K562 (cell line): ENCODE results near the gene ATP2B1. TPM values are rescaled to one million over a fixed set of nuclear protein-coding genes. Genes with fewer than 3 reads are reported as not detected.

Experiments
- ATAC-seq: fragments of 200-7000 bp; cut with Tn5 transposase; 3 replicates; pipeline ENCODE4 v1.9.1; 2020; ENCODE audit warnings: moderate library complexity
- BruUV-seq: library from RNA; stranded (reverse); fragments of 400-500 nt; replicated peaks from 2 replicates; lab custom pipeline; 2021; lab: Mats Ljungman, UMichigan
- CTCF ChIA-PET: fragments of 300-600 bp; formaldehyde crosslinking; extraction: SDS; loops from one replicate; lab custom pipeline; 2021; ENCODE audit warnings: low intra/inter-chr PET ratio; lab: Yijun Ruan, JAX
- POLR2A ChIA-PET: fragments of 300-600, 350-650 bp; sonication (Branson Sonifier 250); formaldehyde crosslinking; extraction: SDS; loops from one replicate; lab custom pipeline; 2021; ENCODE audit warnings: antibody characterized with exemption, inconsistent platforms; lab: Yijun Ruan, JAX
- DNase-seq, 4 experiments: peaks; one replicate each; pipeline versions ENCODE4 v3.0.0 to v3.0.0-alpha.2; 2011 to 2018; ENCODE audit warnings: low spot score in 3 of 4, mixed read lengths in 3 of 4; ENCODE audit errors: extremely low read depth in 1 of 4
- FAIRE-seq: peaks from 2 replicates; lab custom pipeline; 2011; peaks lifted over from hg19 to GRCh38; lab: Jason Lieb, UNC
- H2AFZ ChIP-seq: 2 replicates; pipeline ENCODE4 v1.6.0; 2011; ENCODE audit warnings: low read depth, low read length, control low read depth, inconsistent platforms
- H3K27ac ChIP-seq: fragments of 200-600 bp; 3 replicates; pipeline ENCODE4 v1.8.0; 2011; ENCODE audit warnings: low read depth, mild to moderate bottlenecking, control low read depth, inconsistent platforms, low read length, moderate library complexity, mixed read lengths; ENCODE audit errors: extremely low read depth
- H3K27me3 ChIP-seq, 2 experiments: fragments of 300-600 bp in 1 of 2; 2 replicates in 1 of 2; 3 replicates in 1 of 2; pipeline versions ENCODE4 v1.6.0 to v1.8.0; 2011; ENCODE audit warnings: inconsistent platforms in 2 of 2, low read length in 2 of 2, mild to moderate bottlenecking in 1 of 2, mixed read lengths in 1 of 2, moderate library complexity in 1 of 2; ENCODE audit not compliant: control insufficient read depth in 2 of 2, insufficient read depth in 2 of 2
- H3K36me3 ChIP-seq: fragments of 300-600 bp; 3 replicates; pipeline ENCODE4 v1.8.0; 2011; ENCODE audit warnings: mild to moderate bottlenecking, low read length, inconsistent platforms; ENCODE audit not compliant: control insufficient read depth, insufficient read depth
- H3K4me1 ChIP-seq, 2 experiments: fragments of 200-600 bp in 1 of 2; replicated peaks in 1 of 2; 2 replicates in 1 of 2; 3 replicates in 1 of 2; pipeline versions ENCODE4 v1.5.1 to v1.8.0; 2011; ENCODE audit warnings: inconsistent platforms in 2 of 2, low read length in 2 of 2, mild to moderate bottlenecking in 1 of 2, mixed read lengths in 1 of 2, moderate library complexity in 1 of 2; ENCODE audit not compliant: control insufficient read depth in 2 of 2, insufficient read depth in 2 of 2
- H3K4me2 ChIP-seq: 2 replicates; pipeline ENCODE4 v1.6.1; 2011; ENCODE audit warnings: low read length, control low read depth, inconsistent platforms, mixed read lengths; ENCODE audit not compliant: insufficient read depth
- H3K4me3 ChIP-seq: fragments of 200-600 bp; sonication (generic), shearing (Covaris generic); 2 replicates; pipeline ENCODE4 v1.5.1; 2016; ENCODE audit warnings: control low read depth, inconsistent platforms
- H3K79me2 ChIP-seq: fragments of 200-600 bp; 3 replicates; pipeline ENCODE4 v1.8.0; 2011; ENCODE audit warnings: low read length, inconsistent platforms; ENCODE audit not compliant: control insufficient read depth, insufficient read depth
- H3K9ac ChIP-seq, 2 experiments: 2 replicates each; pipeline versions ENCODE4 v1.6.0 to v1.6.1; 2011; ENCODE audit warnings: low read depth in 2 of 2, low read length in 2 of 2, control low read depth in 1 of 2, inconsistent platforms in 1 of 2, mild to moderate bottlenecking in 1 of 2, mixed read lengths in 1 of 2; ENCODE audit not compliant: insufficient read depth in 1 of 2
- H3K9me1 ChIP-seq: one replicate; pipeline ENCODE4 v1.6.0; 2011; ENCODE audit warnings: inconsistent platforms, mild to moderate bottlenecking, low read length, moderate library complexity; ENCODE audit not compliant: control insufficient read depth, insufficient read depth
- H3K9me3 ChIP-seq: replicated peaks from 2 replicates; pipeline ENCODE4 v1.5.1; 2011; ENCODE audit warnings: low read depth, low read length, inconsistent platforms; ENCODE audit not compliant: control insufficient read depth, insufficient read depth
- H4K20me1 ChIP-seq: replicated peaks from 2 replicates; pipeline ENCODE4 v1.6.1; 2011; ENCODE audit warnings: low read length, inconsistent platforms, mixed read lengths; ENCODE audit not compliant: control insufficient read depth, insufficient read depth
- CEBPB ChIP-seq: fragments of 450-650 bp; IDR thresholded peaks from 2 replicates; pipeline ENCODE4 v1.6.1; 2016; ENCODE audit warnings: missing genetic modification characterization, missing compliant biosample characterization
- CREB5 ChIP-seq: fragments of 250-450 bp; sonication (Bioruptor Pico); IDR thresholded peaks from 2 replicates; pipeline ENCODE4 v1.5.0; 2020; ENCODE audit warnings: mild to moderate bottlenecking
- DACH1 ChIP-seq: fragments of 450-650 bp; IDR thresholded peaks from 2 replicates; pipeline ENCODE4 v1.6.1; 2018; ENCODE audit not compliant: partially characterized antibody
- E2F6 ChIP-seq, 2 experiments: IDR thresholded peaks; 2 replicates each; pipeline ENCODE4 v1.6.1; 2011; ENCODE audit warnings: borderline replicate concordance in 1 of 2, control low read depth in 1 of 2, low read depth in 1 of 2, low read length in 1 of 2, mild to moderate bottlenecking in 1 of 2, mixed read lengths in 1 of 2, moderate library complexity in 1 of 2; ENCODE audit not compliant: insufficient read depth in 1 of 2, insufficient read length in 1 of 2, poor library complexity in 1 of 2, severe bottlenecking in 1 of 2; ENCODE audit errors: extremely low read depth in 1 of 2
- GATAD2A ChIP-seq: fragments of 450-650 bp; IDR thresholded peaks from 2 replicates; pipeline ENCODE4 v1.6.1; 2017
- HBP1 ChIP-seq: fragments of 450-650 bp; formaldehyde crosslinking; IDR thresholded peaks from 2 replicates; pipeline ENCODE4 v1.4.0; 2022; ENCODE audit warnings: missing genetic modification characterization
- LARP7 ChIP-seq: fragments of 450-650 bp; IDR thresholded peaks from 2 replicates; pipeline ENCODE4 v1.6.1; 2016
- PURB ChIP-seq: sonication (generic); formaldehyde crosslinking; IDR thresholded peaks from 2 replicates; pipeline ENCODE4 v1.9.0; 2021; ENCODE audit warnings: low read depth, mild to moderate bottlenecking, missing genetic modification reagents
- RAD21 ChIP-seq, 2 experiments: fragments of 250-450 bp in 1 of 2; fragments of 450-650 bp in 1 of 2; sonication (Bioruptor Pico) in 1 of 2; formaldehyde crosslinking in 1 of 2; IDR thresholded peaks in 1 of 2; conservative IDR thresholded peaks in 1 of 2; 2 replicates each; pipeline versions ENCODE4 v1.4.0 to v1.8.0; 2020 to 2022; ENCODE audit warnings: mild to moderate bottlenecking in 2 of 2, moderate library complexity in 1 of 2
- TBL1XR1 ChIP-seq, 2 experiments: IDR thresholded peaks; 2 replicates each; pipeline ENCODE4 v1.6.1; 2012; ENCODE audit warnings: improper control_type of control experiment in 2 of 2, low read length in 2 of 2, mild to moderate bottlenecking in 1 of 2
- ZBTB17 ChIP-seq: fragments of 450-650 bp; formaldehyde crosslinking; IDR thresholded peaks from 2 replicates; pipeline ENCODE4 v1.4.0; 2020; ENCODE audit warnings: mild to moderate bottlenecking
- ZBTB33 ChIP-seq: sonication (generic); formaldehyde crosslinking; IDR thresholded peaks from 2 replicates; pipeline ENCODE4 v1.8.1; 2023; ENCODE audit warnings: mild to moderate bottlenecking, missing genetic modification reagents
- ZNF12 ChIP-seq: sonication (generic); formaldehyde crosslinking; IDR thresholded peaks from 2 replicates; pipeline ENCODE4 v1.4.0; 2020; ENCODE audit warnings: mild to moderate bottlenecking, missing genetic modification reagents
- ZNF830 ChIP-seq: fragments of 250-450 bp; sonication (Bioruptor Pico); IDR thresholded peaks from 2 replicates; pipeline ENCODE4 v1.5.0; 2021; ENCODE audit warnings: mild to moderate bottlenecking
- WGBS: fragments of 100-300 bp; shearing (Covaris generic); methylation state at CpG from one replicate; pipeline ENCODE4 v1.1.6; 2016; ENCODE audit warnings: low coverage, mixed read lengths; ENCODE audit not compliant: insufficient coverage; ENCODE audit errors: missing lambda C conversion rate; 5-methylcytosine and 5-hydroxymethylcytosine counted together
- in situ Hi-C: fragments of 300-500 bp; cut with MboI; formaldehyde crosslinking; loops from 4 replicates; pipeline ENCODE4 v1.15.0; 2018; ENCODE audit warnings: inconsistent platforms, mixed read lengths
- intact Hi-C: fragments of 100-400 bp; cut with micrococcal nuclease; formaldehyde crosslinking; loops from 2 replicates; pipeline ENCODE4 v1.14.2; 2022
- polyA plus RNA-seq, 8 experiments: library from polyadenylated mRNA; depleted of rRNA in 4 of 8; stranded (reverse) in 5 of 8; unstranded in 3 of 8; fragments of >200 nt; fragmentation: Nextera tagmentation in 2 of 8; fragmentation: Illumina TruSeq in 1 of 8; extraction: Ambion mirVana in 2 of 8; extraction: Trizol in 1 of 8; gene quantifications; 2 replicates each; pipeline versions ENCODE4 v1.2.1 to v1.2.3, GENCODE V29; 2011 to 2014; ENCODE audit warnings: inconsistent platforms in 1 of 8, missing spikeins in 1 of 8
- total RNA-seq, 7 experiments: library from RNA; depleted of rRNA in 6 of 7; stranded (reverse); fragments of >200 nt in 6 of 7; fragmentation: Illumina TruSeq in 2 of 7; extraction: Trizol in 2 of 7; gene quantifications; 2 replicates each; pipeline versions ENCODE4 v1.2.1 to v1.2.3, GENCODE V29; 2011 to 2021; ENCODE audit warnings: low replicate concordance in 1 of 7

Gene ATP2B1
- total and polyA plus RNA-seq, 9 of the 15 experiments (the other 6 are each of a cell fraction or from before 2014, with no cell fraction given), result 8.6 to 39.0 (median 27.8) TPM

- Histone ChIP-seq H3K9me3 (no peaks in the 10 kb centered on the region), H3K36me3 (no peaks in the 10 kb centered on the region), H3K4me1 (peaks cover 12 to 26% of the 10 kb centered on the region in 2 experiments; a peak in 4 of 5 replicates), H4K20me1 (peaks cover 13% of the 10 kb centered on the region; the same call in 1 of the 2 replicates), H3K4me3 (peak overlapping the region; percentile 75), H3K79me2 (peaks cover 30% of the 10 kb centered on the region), H3K27me3 (no peaks in the 10 kb centered on the region), H3K27ac (peak overlapping the region; percentile 94), H3K4me2 (peak overlapping the region; percentile 90), H3K9ac (peak overlapping the region; percentile 81 to 97), H3K9me1 (no peaks in the 10 kb centered on the region), H2AFZ (peak overlapping the region; percentile 87)
- WGBS, result 2% methylated on average over 35 of the region's 45 CpGs
- BruUV-seq, result TSS peak; percentile 72
- ChIA-PET POLR2A (interaction anchor here (0.6 to 0.9 kb wide), 2 partner anchors 42 to 152 kb away, joined by 3 read pairs; no protein-coding TSS in a partner anchor), CTCF (no interaction called here)
- no peak for FAIRE-seq
- intact Hi-C loops (loop anchor here (2.0 kb wide), 2 partner anchors 45 to 167 kb away; no protein-coding TSS in a partner anchor), in situ Hi-C loops (no loop called here)
- ATAC-seq, result peak; percentile 16
- DNase-seq, result no peak
- 0 out of 2 replicates have a peak, but pooled peaks have one; percentile 54 for TF ChIP-seq GATAD2A
- peak in 1 of 2 experiments; percentile 2; a peak in 1 of 4 replicates for TF ChIP-seq RAD21 (CRISPR knock-in tag; conservative IDR thresholded peaks at IDR 0.05 in 1 of 2, IDR thresholded peaks at IDR 0.05 in 1 of 2)
- TF ChIP-seq CEBPB (tag), result no peak
- TF ChIP-seq ZBTB33 (CRISPR knock-in tag), result 0 out of 2 replicates have a peak, but pooled peaks have one; percentile 23
- no peak for TF ChIP-seq CREB5 (CRISPR knock-in tag)
- no peak for TF ChIP-seq ZBTB17 (CRISPR knock-in tag)
- TF ChIP-seq ZNF12, result peak; percentile 77; the same call in 1 of the 2 replicates
- TF ChIP-seq DACH1, result peak; percentile 5
- peak; percentile 16; the same call in 1 of the 2 replicates for TF ChIP-seq LARP7
- peak in 1 of 2 experiments; percentile 62 for TF ChIP-seq E2F6 (IDR thresholded peaks at IDR 0.05; ENCODE audit: borderline replicate concordance in 1 of 2, extremely low read depth in 1 of 2, insufficient read depth in 1 of 2, insufficient read length in 1 of 2, low read depth in 1 of 2, low read length in 1 of 2, poor library complexity in 1 of 2, severe bottlenecking in 1 of 2)
- no peak for TF ChIP-seq TBL1XR1 (IDR thresholded peaks at IDR 0.05; ENCODE audit: low read length in 2 of 2)
- TF ChIP-seq ZNF830 (CRISPR knock-in tag), result 0 out of 2 replicates have a peak, but pooled peaks have one; percentile 48
- no peak for TF ChIP-seq HBP1
- no peak for TF ChIP-seq PURB (CRISPR knock-in tag)
Measured at GRCh38 chr12:89709995-89710872, 1.6 kb upstream of the ATP2B1 start.
